Pancreas (tissue), 10 donors: Measurements from ENCODE around the gene GNG13. TPM values are rescaled to one million over a fixed set of nuclear protein-coding genes. Genes with fewer than 3 reads are reported as not detected.

Experiments used
- ATAC-seq, 4 donors: fragments of 200-7000 bp; cut with Tn5 transposase; one replicate each; pipeline versions ENCODE4 v1.8.0 to v1.9.1; 2020; ENCODE audit warnings: mild to moderate bottlenecking in 4 of 4, moderate library complexity in 4 of 4
- DNase-seq, 6 donors: peaks; one replicate each; pipeline ENCODE4 v3.0.0-alpha.2; 2020
- FAIRE-seq: peaks from 2 replicates; lab custom pipeline; 2012; peaks lifted over from hg19 to GRCh38; lab: Jason Lieb, UNC
- H3K27ac ChIP-seq, 4 donors: fragments of 200-600 bp; sonication (generic); 1 replicate in 3 of 4; 2 replicates in 1 of 4; pipeline versions ENCODE4 v1.5.0 to v1.8.0; 2020
- H3K27me3 ChIP-seq, 4 donors: fragments of 200-600 bp; one replicate each; pipeline ENCODE4 v1.8.0; 2021
- H3K36me3 ChIP-seq, 3 donors: fragments of 200-600 bp; sonication (generic) in 1 of 3; one replicate each; pipeline versions ENCODE4 v1.5.0 to v1.8.0; 2020 to 2021
- H3K4me1 ChIP-seq, 3 donors: fragments of 200-600 bp; one replicate each; pipeline ENCODE4 v1.8.0; 2021
- H3K4me3 ChIP-seq, 4 donors: fragments of 200-600 bp; sonication (generic) in 2 of 4; one replicate each; pipeline versions ENCODE4 v1.5.0 to v1.8.0; 2020 to 2021
- H3K9me3 ChIP-seq, 4 donors: fragments of 200-600 bp; one replicate each; pipeline ENCODE4 v1.8.0; 2021
- CTCF ChIP-seq, 4 donors: fragments of 200-600 bp; sonication (generic) in 3 of 4; IDR thresholded peaks; one replicate each; pipeline versions ENCODE4 v1.5.0 to v1.8.0; 2021; ENCODE audit warnings: antibody characterized with exemption in 4 of 4
- WGBS, 2 donors: extraction: QIAGEN DNeasy Blood & Tissue Kit; methylation state at CpG; one replicate each; pipeline ENCODE4 v1.1.7; 2013; 5-methylcytosine and 5-hydroxymethylcytosine counted together
- intact Hi-C, 3 donors: fragments of 100-400 bp; cut with DNase I; formaldehyde crosslinking; loops; one replicate each; pipeline versions ENCODE4 v1.11.1 to v1.14.2; 2022
- polyA plus RNA-seq, 2 donors: library from polyadenylated mRNA; stranded (reverse); fragments of 200-250 nt; gene quantifications; one replicate each; pipeline ENCODE4 v1.2.3, GENCODE V29; 2013
- total RNA-seq, 6 donors: library from RNA; stranded (reverse); fragmentation: NEBNext Ultra II Directional in 4 of 6; extraction: Animal tissue kit (Norgen Biotek cat#: 25700) in 4 of 6; gene quantifications; one replicate each; pipeline versions ENCODE4 v1.2.1 to v1.2.4, GENCODE V29; 2021 to 2023
- donor health status: healthy with polysubstance abuse.
- donor health status: DM: no; HTN: no; CAD: no; lungs with moderate emphysema.
- donor health status: DM: no; HTN: no; CAD: no.
- donor health status: control.
- donor health status: control.
- donor health status: Bipolar disorder and iron deficiency.
- donor health status: DM: yes; HTN: yes; CAD: no.
- donor health status: DM: no; HTN: no; CAD: no.
- donor health status: DM: no; HTN: no; CAD: no.
- donor health status: DM: yes; HTN: yes; CAD: no.

GNG13 gene
- total and polyA plus RNA-seq, 8 donors, result not detected

- intact Hi-C loops, result no loop called here
- ATAC-seq, result no peak
- Histone ChIP-seq H3K36me3 (no peaks in the 10 kb centered on the region), H3K27me3 (peaks cover 0 to 6% (median under 1%) of the 10 kb centered on the region in 4 donors), H3K4me1 (peaks cover 0 to 7% (median 0%) of the 10 kb centered on the region in 3 donors), H3K4me3 (peak overlapping the region; percentile 55 to 90 (median 72)), H3K27ac (no peak overlapping the region), H3K9me3 (no peaks in the 10 kb centered on the region)
- no peak for TF ChIP-seq CTCF (IDR thresholded peaks at IDR 0.05)
- no peak for FAIRE-seq
- WGBS, 2 donors, result 19 to 26% methylated on average over 19 of the region's 19 CpGs
- no peak for DNase-seq
Observed at GRCh38 chr16:808085-808386, 7.5 kb upstream of the GNG13 start.

GRCh38 chr16:807347-808084, 7.0 kb upstream of the GNG13 start:
- no peak for FAIRE-seq

GRCh38 chr16:805474-805873, 4.9 kb upstream of the GNG13 start:
- FAIRE-seq (no peak), ATAC-seq (no peak), DNase-seq (peak in 1 of 6 donors; percentile 18)
- TF ChIP-seq CTCF (IDR thresholded peaks at IDR 0.05), result no peak
- Histone ChIP-seq H3K4me1 (peaks cover 0 to 7% (median 0%) of the 10 kb centered on the region in 3 donors), H3K27ac (no peak overlapping the region), H3K36me3 (no peaks in the 10 kb centered on the region), H3K9me3 (no peaks in the 10 kb centered on the region), H3K27me3 (peaks cover 0 to 11% (median 0%) of the 10 kb centered on the region in 4 donors), H3K4me3 (no peak overlapping the region)
- WGBS, 2 donors, result 72 to 86% methylated on average over 17 of the region's 17 CpGs
- intact Hi-C loops, result no loop called here

More at GRCh38 chr16:807347-808084, 7.0 kb upstream of the GNG13 start:
- H3K4me3 ChIP-seq, result peak overlapping the region; percentile 55 to 90 (median 72)
- H3K9me3 ChIP-seq, result no peaks in the 10 kb centered on the region
- ATAC-seq, result peak; percentile 98 to 99 (median 99)
- no peak for TF ChIP-seq CTCF (IDR thresholded peaks at IDR 0.05)
- H3K36me3 ChIP-seq, result no peaks in the 10 kb centered on the region
- DNase-seq, result peak; percentile 90 to 97 (median 94)
- peaks cover 0 to 5% (median 0%) of the 10 kb centered on the region in 4 donors for H3K27me3 ChIP-seq
- intact Hi-C loops, result no loop called here
- peaks cover 0 to 7% (median 0%) of the 10 kb centered on the region in 3 donors for H3K4me1 ChIP-seq
- 5 to 7% methylated on average over 80 of the region's 80 CpGs for WGBS, 2 donors
- H3K27ac ChIP-seq, result peak overlapping the region; percentile 64 to 87 (median 86)

GRCh38 chr16:804193-805048, 3.9 kb upstream of the GNG13 start:
- FAIRE-seq (no peak), ATAC-seq (no peak), DNase-seq (no peak)
- no peak overlapping the region for H3K27ac ChIP-seq
- 29 to 47% methylated on average over 33 of the region's 33 CpGs for WGBS, 2 donors
- no peaks in the 10 kb centered on the region for H3K9me3 ChIP-seq
- peaks cover 0 to 13% (median 0%) of the 10 kb centered on the region in 4 donors for H3K27me3 ChIP-seq
- H3K4me1 ChIP-seq, result peaks cover 0 to 7% (median 0%) of the 10 kb centered on the region in 3 donors
- H3K36me3 ChIP-seq, result no peaks in the 10 kb centered on the region
- intact Hi-C loops, result no loop called here
- no peak for TF ChIP-seq CTCF (IDR thresholded peaks at IDR 0.05)
- no peak overlapping the region for H3K4me3 ChIP-seq
